Activated T-helper 2 cell treated with anti-CD3 and anti-CD28 coated beads, Interferon-gamma antibody, Interleukin-2, Interleukin-4, amounts not matched to agents 10 μg/mL and 5 μg/mL and 100 μg/mL, durations not matched to agents 14 hours and 24 hours and 36 hours (primary cell): ENCODE results near the gene VPS41. TPM values are rescaled to one million over a fixed set of nuclear protein-coding genes. Genes with fewer than 3 reads are reported as not detected.

ENCODE experiments used
- DNase-seq: peaks from one replicate; pipeline ENCODE4 v3.0.0; 2021; ENCODE audit warnings: low spot score
- H3K27ac Mint-ChIP-seq: one replicate; pipeline ENCODE4 v1.8.0; 2021; ENCODE audit warnings: mixed read lengths
- H3K27me3 Mint-ChIP-seq: one replicate; pipeline ENCODE4 v1.8.0; 2021; ENCODE audit warnings: low read depth, mixed read lengths
- H3K36me3 Mint-ChIP-seq: one replicate; pipeline ENCODE4 v1.8.0; 2021; ENCODE audit warnings: low read depth, mixed read lengths
- H3K4me1 Mint-ChIP-seq: one replicate; pipeline ENCODE4 v1.8.0; 2021; ENCODE audit warnings: low read depth, mixed read lengths
- H3K4me3 Mint-ChIP-seq: one replicate; pipeline ENCODE4 v1.8.0; 2021; ENCODE audit warnings: low read depth, mild to moderate bottlenecking, moderate library complexity, mixed read lengths
- H3K9me3 Mint-ChIP-seq: one replicate; pipeline ENCODE4 v1.8.0; 2021; ENCODE audit warnings: mixed read lengths
- intact Hi-C: fragments of 100-400 bp; cut with micrococcal nuclease; formaldehyde crosslinking; loops from one replicate; pipeline ENCODE4 v1.15.1; 2023
- total RNA-seq: library from RNA; stranded (reverse); gene quantifications from 2 replicates; pipeline ENCODE4 v1.2.3, GENCODE V29; 2022

VPS41 gene
- total RNA-seq, 1 donor from 2014 or later: 59.9 TPM

GRCh38 chr7:38902449-38902848 is 6.5 kb downstream of the VPS41 start:
- intact Hi-C loops: loop anchor here (10.0 kb wide), 2 partner anchors 108 to 1232 kb away; partner anchors contain the start of genes MPLKIP and SUGCT
- Mint-ChIP-seq H3K4me1 (peaks cover 43% of the 10 kb centered on the region), H3K36me3 (peaks cover 23% of the 10 kb centered on the region), H3K9me3 (no peaks in the 10 kb centered on the region), H3K4me3 (no peak overlapping the region), H3K27me3 (no peaks in the 10 kb centered on the region), H3K27ac (no peak overlapping the region)
- no peak for DNase-seq

DNA sequence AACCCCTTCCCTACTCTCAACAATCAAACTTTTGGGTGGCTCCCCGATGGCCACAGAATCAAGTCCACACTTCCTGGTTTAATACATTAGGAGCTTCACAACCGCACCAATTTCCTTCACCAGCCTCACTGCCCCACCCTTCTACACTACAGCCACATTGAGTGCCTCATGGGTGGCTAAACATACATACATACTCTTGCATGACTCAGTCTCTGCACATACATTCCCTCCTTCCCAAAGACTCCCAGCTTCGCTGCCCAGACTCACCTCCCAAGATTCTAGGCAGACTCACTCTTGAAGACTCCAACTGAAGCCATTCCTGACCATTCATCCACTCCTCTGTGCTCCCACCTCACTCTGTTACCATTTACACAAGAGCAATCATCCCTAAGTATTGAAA is 15.9 kb downstream of the VPS41 start:
- Mint-ChIP-seq H3K4me1 (peaks cover 4% of the 10 kb centered on the region), H3K4me3 (no peak overlapping the region), H3K27ac (no peak overlapping the region), H3K9me3 (peaks cover 20% of the 10 kb centered on the region), H3K27me3 (no peaks in the 10 kb centered on the region), H3K36me3 (peaks cover 57% of the 10 kb centered on the region)
- intact Hi-C loops: no loop called here
- no peak for DNase-seq

DNA sequence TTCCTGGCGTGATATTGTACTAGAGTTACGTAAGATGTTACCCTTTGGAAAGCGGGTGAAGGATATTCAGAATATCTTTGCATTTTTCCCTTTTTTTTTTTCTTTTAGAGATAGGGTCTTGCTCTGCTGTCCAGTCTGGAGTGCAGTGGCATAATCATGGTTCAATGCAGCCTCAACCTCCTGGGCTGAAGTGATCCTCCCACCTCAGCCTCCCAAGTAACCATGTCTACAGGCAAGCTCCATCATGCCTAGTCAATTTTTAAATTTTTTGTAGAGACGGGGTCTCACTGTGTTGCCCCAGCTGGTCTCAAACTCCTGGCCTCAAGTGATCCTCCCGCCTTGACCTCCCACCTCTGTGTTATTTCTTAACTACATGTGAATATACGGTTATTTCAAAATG is 18.4 kb downstream of the VPS41 start:
- Mint-ChIP-seq H3K27me3 (no peaks in the 10 kb centered on the region), H3K4me1 (peaks cover 4% of the 10 kb centered on the region), H3K4me3 (no peak overlapping the region), H3K36me3 (peaks cover 62% of the 10 kb centered on the region), H3K9me3 (peaks cover 32% of the 10 kb centered on the region), H3K27ac (no peak overlapping the region)
- no peak for DNase-seq
- intact Hi-C loops: no loop called here

DNA sequence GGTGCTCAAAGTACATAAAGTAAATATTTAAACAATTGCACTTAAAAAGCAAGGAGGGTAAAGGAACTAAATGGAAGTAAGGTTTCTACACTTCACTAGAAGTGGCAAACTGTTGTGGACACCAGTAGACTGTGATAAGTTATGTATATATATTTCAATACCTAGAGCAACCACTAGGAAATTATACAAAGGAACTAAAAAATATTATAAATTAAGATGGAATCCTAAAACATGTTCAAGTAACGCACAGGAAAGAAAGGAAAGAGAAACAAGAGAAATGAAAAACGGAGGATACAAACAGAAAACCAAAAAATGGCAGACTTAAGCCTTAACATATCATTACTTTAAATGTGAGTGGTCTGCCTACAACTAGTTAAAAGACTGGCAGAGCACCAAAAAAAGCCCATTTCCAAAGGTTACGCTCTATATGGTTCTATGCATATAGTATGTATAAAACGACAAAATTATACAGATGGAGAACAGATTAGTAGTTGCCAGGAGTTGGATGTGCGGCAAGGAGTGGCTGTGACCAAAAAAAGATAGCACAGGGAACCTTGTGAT is 19.0 kb downstream of the VPS41 start:
- Mint-ChIP-seq H3K27me3 (no peaks in the 10 kb centered on the region), H3K4me3 (no peak overlapping the region), H3K4me1 (peaks cover 6% of the 10 kb centered on the region), H3K9me3 (peaks cover 35% of the 10 kb centered on the region), H3K27ac (no peak overlapping the region), H3K36me3 (peaks cover 62% of the 10 kb centered on the region)
- no peak for DNase-seq
- intact Hi-C loops: no loop called here

- no peaks in the 10 kb centered on the region for H3K27me3 Mint-ChIP-seq
- peaks cover 11% of the 10 kb centered on the region for H3K4me1 Mint-ChIP-seq
- DNase-seq: no peak
Observed at GRCh38 chr7:38889079-38889478, 19.9 kb downstream of the VPS41 start.

DNA sequence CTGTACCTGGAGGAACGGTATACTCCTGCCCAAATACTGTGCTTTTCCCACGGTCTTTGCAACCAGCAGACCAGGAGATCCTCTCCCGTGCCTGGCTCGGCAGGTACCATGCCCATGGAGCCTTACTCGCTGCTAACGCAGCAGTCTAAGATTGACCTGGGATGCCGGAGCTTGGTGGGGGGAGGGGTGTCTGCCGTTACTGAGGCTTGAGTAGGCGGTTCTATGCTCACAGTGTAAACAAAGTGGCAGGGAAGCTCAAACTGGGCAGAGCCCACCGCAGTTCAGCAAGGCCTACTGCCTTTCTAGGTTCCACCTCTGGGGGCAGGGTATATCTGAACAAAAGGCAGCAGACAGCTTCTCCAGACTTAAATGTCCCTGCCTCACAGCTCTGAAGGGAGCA is 22.7 kb downstream of the VPS41 start:
- Mint-ChIP-seq H3K27ac (no peak overlapping the region), H3K36me3 (peaks cover 61% of the 10 kb centered on the region), H3K4me3 (no peak overlapping the region), H3K4me1 (peaks cover 21% of the 10 kb centered on the region), H3K27me3 (no peaks in the 10 kb centered on the region), H3K9me3 (peaks cover 35% of the 10 kb centered on the region)
- no peak for DNase-seq
- intact Hi-C loops: no loop called here

More at GRCh38 chr7:38889079-38889478, 19.9 kb downstream of the VPS41 start:
- intact Hi-C loops: no loop called here
- Mint-ChIP-seq H3K27ac (no peak overlapping the region), H3K36me3 (peaks cover 61% of the 10 kb centered on the region), H3K4me3 (no peak overlapping the region), H3K9me3 (peaks cover 35% of the 10 kb centered on the region)

GRCh38 chr7:38883706-38884105 is 25.3 kb downstream of the VPS41 start:
- Mint-ChIP-seq H3K4me3 (no peak overlapping the region), H3K9me3 (peaks cover 21% of the 10 kb centered on the region), H3K36me3 (peaks cover 51% of the 10 kb centered on the region), H3K27ac (no peak overlapping the region), H3K4me1 (peaks cover 28% of the 10 kb centered on the region), H3K27me3 (no peaks in the 10 kb centered on the region)
- intact Hi-C loops: loop anchor here (1.0 kb wide), 1 partner anchor 22 kb away; no protein-coding TSS in a partner anchor
- DNase-seq: no peak

- Mint-ChIP-seq H3K27me3 (no peaks in the 10 kb centered on the region), H3K4me3 (no peak overlapping the region), H3K9me3 (peaks cover 8% of the 10 kb centered on the region), H3K36me3 (peaks cover 38% of the 10 kb centered on the region), H3K27ac (no peak overlapping the region), H3K4me1 (peaks cover 24% of the 10 kb centered on the region)
- intact Hi-C loops: no loop called here
- DNase-seq: no peak
Observed at GRCh38 chr7:38881947-38882684, 26.9 kb downstream of the VPS41 start.

DNA sequence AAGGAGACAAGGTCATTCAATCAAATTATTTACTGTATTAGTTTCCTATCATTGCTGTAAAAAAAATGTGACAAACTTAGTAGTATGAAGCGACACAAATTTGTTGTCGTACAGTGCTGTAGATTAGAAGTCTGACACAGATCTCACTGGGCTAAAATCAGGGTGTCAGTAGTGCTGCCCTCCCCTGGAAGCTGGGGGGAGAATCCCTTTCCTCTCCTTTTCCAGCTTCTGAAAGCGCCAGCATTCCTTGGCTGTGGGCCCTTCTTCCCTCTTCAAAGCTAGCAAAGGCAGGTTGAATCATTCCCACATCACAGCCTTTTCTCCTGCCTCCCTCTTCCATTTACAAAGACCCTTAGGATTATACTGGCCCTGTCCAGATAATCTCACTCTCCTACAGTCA is 28.0 kb downstream of the VPS41 start:
- intact Hi-C loops: no loop called here
- Mint-ChIP-seq H3K4me1 (peaks cover 24% of the 10 kb centered on the region), H3K27ac (no peak overlapping the region), H3K27me3 (no peaks in the 10 kb centered on the region), H3K4me3 (no peak overlapping the region), H3K9me3 (peaks cover 3% of the 10 kb centered on the region), H3K36me3 (peaks cover 32% of the 10 kb centered on the region)
- no peak for DNase-seq

DNA sequence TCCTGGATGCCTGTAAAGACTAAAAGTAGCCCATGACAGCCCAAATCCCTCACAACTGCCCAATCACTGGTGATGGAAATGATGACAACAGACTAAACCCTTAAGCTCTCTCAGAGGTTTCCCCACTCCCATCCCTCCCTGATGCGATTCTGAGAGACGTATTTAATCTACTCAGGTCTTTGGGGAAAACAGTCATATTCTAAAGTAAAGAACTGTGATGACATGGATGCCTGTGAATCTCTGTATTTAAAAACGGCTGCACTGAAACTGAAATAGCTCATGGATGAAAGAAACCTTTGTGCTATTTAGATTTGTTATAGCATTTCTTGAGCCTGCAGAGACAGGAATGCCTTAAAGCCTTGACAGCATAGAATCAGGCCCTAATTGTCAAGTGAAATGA is 28.5 kb downstream of the VPS41 start:
- DNase-seq: no peak
- Mint-ChIP-seq H3K27ac (no peak overlapping the region), H3K4me3 (no peak overlapping the region), H3K27me3 (no peaks in the 10 kb centered on the region), H3K9me3 (peaks cover 2% of the 10 kb centered on the region), H3K36me3 (peaks cover 27% of the 10 kb centered on the region), H3K4me1 (peaks cover 24% of the 10 kb centered on the region)
- intact Hi-C loops: no loop called here

- H3K4me3 Mint-ChIP-seq: no peak overlapping the region
- no peak for DNase-seq
- intact Hi-C loops: no loop called here
- H3K27ac Mint-ChIP-seq: no peak overlapping the region
- peaks cover 24% of the 10 kb centered on the region for H3K36me3 Mint-ChIP-seq
- no peaks in the 10 kb centered on the region for H3K9me3 Mint-ChIP-seq
- H3K4me1 Mint-ChIP-seq: peaks cover 23% of the 10 kb centered on the region
- no peaks in the 10 kb centered on the region for H3K27me3 Mint-ChIP-seq
Observed at GRCh38 chr7:38880035-38880434, 29.0 kb downstream of the VPS41 start.

- H3K27ac Mint-ChIP-seq: no peak overlapping the region
- intact Hi-C loops: no loop called here
- no peaks in the 10 kb centered on the region for H3K27me3 Mint-ChIP-seq
- H3K9me3 Mint-ChIP-seq: no peaks in the 10 kb centered on the region
- H3K4me1 Mint-ChIP-seq: peaks cover 18% of the 10 kb centered on the region
- no peak for DNase-seq
- H3K4me3 Mint-ChIP-seq: no peak overlapping the region
- H3K36me3 Mint-ChIP-seq: peaks cover 21% of the 10 kb centered on the region
Observed at GRCh38 chr7:38878694-38879457, 30.1 kb downstream of the VPS41 start.

GRCh38 chr7:38873433-38873832 is 35.6 kb downstream of the VPS41 start:
- H3K9me3 Mint-ChIP-seq: no peaks in the 10 kb centered on the region
- no peaks in the 10 kb centered on the region for H3K27me3 Mint-ChIP-seq
- H3K27ac Mint-ChIP-seq: no peak overlapping the region
- intact Hi-C loops: no loop called here
- H3K36me3 Mint-ChIP-seq: peaks cover 10% of the 10 kb centered on the region
- no peak overlapping the region for H3K4me3 Mint-ChIP-seq
- peaks cover 3% of the 10 kb centered on the region for H3K4me1 Mint-ChIP-seq
- no peak for DNase-seq
